Activated CD8-positive, alpha-beta memory T cell treated with anti-CD3 and anti-CD28 coated beads, Interleukin-2, amount 50 U/mL, for 1 hour (primary cell): ENCODE results near the gene LIPM.

Source experiments
- DNase-seq: peaks from one replicate; pipeline ENCODE4 v3.0.0-alpha.2; 2020; ENCODE audit errors: extremely low read depth

Gene LIPM

GRCh38 chr10:88802523-88803285, at the start of gene LIPM:
Gene LIPM (plus strand): TSS chr10:88802730. CDS start chr10:88802897, 167 bp downstream.
- DNase-seq, result no peak

DNA sequence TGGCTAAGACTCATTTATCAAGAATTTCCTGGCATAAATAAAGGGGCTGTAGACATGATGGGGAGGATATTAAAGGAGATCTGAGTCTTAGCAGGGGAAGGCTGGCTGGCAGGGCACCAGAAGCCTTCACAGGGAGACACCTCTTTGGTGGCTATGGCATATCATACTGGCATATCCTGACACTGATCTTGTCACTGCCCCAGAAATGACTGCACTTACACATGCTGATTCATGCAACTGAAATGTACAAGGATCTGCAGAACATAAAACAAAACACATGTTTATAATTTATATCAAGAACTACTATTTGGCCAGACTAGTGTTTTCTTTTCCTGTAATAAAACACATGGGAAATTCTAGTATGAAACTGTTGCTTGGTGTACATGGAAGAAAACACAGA, 48.2 kb upstream of the LIPM start:
- DNase-seq, result no peak

- no peak for DNase-seq
Measured at GRCh38 chr10:88755753-88756152, 46.8 kb upstream of the LIPM start.

DNA sequence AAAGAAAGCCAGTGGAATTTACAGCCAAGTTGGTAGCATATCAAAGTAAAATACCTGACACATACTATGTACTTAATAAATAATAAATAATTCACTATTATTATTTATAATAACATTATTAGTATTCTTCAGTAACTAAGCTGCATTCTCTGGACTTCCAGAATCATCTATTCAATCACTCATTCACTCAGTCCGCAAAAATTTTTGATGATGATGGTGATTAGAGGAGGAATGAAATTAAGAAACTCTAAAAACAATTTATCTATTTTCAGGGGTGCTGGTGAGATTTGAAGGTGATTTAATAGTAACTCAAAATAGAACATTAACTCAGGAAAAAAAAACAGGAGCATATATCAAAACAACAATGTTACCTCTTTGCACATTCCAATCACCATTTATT, 45.9 kb upstream of the LIPM start:
- no peak for DNase-seq

DNA sequence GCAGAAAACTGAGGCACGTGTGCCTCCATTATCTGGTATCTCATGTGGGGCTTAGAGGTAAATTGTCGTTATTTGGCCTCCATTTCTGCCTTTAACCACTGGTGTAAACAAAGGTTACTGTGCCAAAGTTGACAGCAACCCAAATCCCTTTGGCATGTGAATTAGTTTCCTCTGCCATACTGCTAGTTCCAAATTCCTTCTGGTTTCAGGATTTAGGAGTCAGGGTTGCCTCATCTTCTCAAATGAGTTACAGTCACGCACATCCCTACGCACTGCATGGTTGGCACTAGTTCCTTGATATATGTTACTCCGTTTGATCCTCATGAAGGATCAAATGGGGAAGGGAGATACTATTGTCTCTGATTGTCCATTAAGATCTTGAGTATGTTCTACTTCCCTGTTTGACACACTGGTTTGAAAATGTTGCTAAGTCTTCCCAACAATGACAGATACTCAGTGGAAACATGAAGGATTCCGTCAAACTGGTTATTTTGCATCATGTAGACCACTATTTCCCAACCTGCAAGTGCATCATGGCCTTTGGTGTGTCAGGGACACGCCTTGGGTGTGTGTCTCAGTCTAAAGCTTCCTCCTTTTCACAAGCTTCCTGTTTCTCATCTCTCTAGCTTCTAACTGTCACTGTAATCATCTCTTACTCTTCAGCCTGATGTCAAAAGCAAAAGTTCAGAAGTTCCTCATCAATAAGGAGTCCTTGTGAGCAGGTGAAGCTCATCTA, 43.0 kb upstream of the LIPM start, which contains the start of gene LIPN:
LIPN (plus strand) TSS at position 655 of the 736 bp plus-strand sequence. CDS start 1,386 bp downstream, outside the sequence.
- no peak for DNase-seq

- no peak for DNase-seq
Measured at GRCh38 chr10:88762906-88763305, 39.6 kb upstream of the LIPM start.

- no peak for DNase-seq
Measured at GRCh38 chr10:88763441-88763840, 39.1 kb upstream of the LIPM start.

DNA sequence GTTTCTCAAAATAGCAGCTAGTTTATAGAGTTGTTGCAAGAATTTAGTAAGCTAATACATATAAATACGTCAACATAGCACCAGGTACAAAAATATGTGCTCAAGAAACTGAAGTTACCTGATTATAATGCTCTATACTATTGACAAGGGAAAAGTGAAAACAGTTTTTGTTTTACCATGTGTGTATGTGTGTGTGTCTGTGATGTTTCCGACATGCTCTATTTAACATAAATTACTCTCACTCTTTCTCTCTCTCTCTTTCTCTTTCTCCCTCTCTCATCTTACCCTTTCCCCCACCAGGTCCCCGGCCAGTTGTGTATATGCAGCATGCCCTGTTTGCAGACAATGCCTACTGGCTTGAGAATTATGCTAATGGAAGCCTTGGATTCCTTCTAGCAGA, 38.4 kb upstream of the LIPM start:
- no peak for DNase-seq

DNA sequence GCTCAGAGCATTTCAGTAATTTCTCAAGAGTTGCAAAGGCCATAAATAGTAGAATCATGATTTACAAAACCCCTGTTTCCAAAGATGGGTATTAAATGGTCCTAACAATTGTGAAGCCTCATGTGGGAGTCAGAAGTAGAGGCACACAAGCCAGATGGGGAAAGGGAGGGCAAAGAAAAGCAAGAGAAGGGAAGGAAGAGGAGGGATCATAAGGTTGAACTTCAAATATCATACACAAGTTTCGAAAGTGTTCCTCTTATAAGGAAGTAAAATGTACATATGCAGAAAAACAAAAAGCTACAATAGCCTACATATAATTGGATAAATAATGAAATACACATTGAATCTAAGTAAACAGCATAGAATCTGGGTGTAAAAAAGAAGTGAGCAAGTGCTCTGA, 36.7 kb upstream of the LIPM start:
- DNase-seq, result no peak

DNA sequence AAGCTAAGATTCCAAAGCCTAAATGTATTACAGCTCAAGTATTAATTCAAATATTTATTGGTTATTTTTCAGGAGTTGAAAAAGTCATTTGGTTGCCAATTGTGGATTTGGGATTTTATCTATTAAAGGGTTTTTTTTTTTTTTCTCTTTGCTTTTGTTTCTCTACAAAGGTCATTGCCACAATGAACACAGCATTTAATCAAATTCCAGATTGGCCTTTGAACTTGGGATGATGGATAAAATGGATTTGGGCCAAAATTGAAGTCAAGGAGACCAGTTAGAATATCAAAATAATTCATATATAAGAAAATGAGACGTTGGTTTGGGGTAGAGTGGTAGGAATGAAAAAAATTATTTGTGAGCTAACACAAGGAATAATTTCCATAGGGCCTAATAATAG, 33.1 kb upstream of the LIPM start:
- DNase-seq, result no peak

- DNase-seq, result no peak
Measured at GRCh38 chr10:88781206-88781605, 21.3 kb upstream of the LIPM start.

DNA sequence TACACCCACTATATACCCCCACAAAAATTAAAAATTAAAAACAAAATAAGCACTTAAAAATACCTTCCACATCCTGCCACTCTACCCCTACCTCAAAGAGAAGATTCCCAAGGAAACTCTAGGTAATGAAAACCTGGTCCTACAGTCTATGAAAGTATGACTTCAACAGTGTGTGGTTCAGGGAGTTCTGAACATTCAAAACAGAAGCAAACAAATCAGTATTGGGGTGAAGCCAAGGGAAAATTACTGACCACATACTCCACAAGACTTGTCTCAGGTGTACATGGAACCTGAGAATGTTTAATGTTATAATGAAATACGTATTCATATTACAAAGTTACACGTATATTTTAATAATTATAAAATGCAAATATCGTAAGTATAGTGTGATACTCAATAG, 20.3 kb upstream of the LIPM start:
- no peak for DNase-seq

- DNase-seq, result no peak
Measured at GRCh38 chr10:88783724-88784123, 18.8 kb upstream of the LIPM start.

- DNase-seq, result no peak
Measured at GRCh38 chr10:88786032-88786770, 16.3 kb upstream of the LIPM start.

DNA sequence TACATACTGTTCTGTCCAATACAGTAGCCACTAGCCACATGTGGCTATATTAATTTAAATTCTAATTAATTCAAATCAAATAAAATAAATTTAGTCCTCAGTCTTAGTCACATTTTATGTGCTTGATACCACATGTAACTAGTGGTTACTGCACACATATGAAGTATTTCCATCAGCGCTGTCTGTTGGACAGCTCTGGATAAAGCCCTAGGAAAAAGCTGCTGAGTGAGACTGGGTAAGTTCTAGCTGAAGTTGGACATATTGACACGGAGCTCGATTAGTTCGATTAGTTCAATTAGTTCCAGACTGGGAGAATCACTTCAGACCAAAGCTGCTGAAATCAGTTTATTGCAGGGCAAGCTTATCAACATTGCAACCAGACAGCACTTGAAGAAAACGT, 15.1 kb upstream of the LIPM start:
- no peak for DNase-seq

GRCh38 chr10:88788924-88789323, 13.6 kb upstream of the LIPM start:
- DNase-seq, result no peak

- DNase-seq, result no peak
Measured at GRCh38 chr10:88791924-88792323, 10.6 kb upstream of the LIPM start.

DNA sequence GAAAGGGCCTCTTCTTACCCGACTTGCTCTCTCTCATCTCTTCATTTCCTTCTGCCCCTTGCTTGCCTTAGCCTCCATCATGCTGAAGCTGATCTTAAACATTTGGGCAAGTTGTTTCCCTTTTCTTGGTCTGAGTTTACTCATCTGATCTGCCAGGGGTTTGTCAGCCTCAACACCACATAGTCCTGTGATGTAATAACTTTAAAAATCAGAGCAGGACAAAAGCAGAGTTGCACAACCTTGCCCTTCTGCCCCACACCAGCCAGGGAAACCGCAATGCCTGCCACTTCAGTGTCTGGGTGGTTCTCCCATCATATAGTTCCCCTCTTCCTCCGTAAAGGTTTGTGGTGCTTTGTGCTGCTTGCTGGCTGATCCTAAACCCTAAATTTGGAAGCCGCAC, 9.9 kb upstream of the LIPM start:
- DNase-seq, result no peak

DNA sequence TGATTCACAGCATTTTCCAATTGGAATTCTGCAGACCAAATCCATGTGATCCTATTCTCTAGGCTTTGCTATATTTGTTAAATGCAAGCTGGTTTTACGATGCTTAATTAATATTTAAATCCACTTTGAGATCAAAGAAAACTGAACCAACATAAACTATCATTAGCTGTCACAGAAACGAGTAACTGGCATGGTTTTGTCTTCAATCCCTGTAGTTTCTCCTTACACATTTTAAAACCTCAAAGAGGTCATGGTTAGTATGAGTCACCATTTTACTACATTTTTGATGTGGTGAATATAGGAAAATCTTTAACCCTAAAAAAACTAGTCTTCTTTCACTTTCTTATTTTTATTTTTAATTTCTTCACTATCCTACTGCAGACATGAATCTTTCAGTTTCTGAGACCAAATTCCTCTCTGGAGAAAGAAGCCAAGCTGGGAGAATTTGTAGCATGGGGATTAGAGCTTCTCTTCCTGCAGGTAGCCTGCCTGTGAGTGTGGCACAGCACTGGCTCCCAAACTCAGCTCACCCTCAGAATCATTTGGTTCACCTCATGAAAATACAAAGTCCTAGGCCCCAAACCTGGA, 8.7 kb upstream of the LIPM start:
- no peak for DNase-seq

DNA sequence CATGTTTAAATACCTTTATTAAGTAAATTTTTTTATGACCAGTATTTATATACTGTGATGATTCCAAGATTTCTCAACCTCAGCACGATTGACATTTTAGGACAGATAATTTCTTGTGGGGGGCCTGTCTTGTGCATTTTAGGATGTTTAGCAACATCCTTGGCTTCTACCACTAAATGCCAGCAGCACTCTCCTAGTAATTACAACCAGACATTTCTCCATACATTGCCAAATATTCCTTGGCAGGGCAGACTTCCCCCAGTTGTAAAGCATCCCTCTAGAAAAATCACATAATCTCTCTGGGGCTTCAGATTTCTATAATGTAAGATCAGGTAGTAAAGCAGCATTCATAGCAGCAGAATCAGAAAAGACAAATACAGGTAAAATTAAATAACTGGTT, 7.8 kb upstream of the LIPM start:
- no peak for DNase-seq

DNA sequence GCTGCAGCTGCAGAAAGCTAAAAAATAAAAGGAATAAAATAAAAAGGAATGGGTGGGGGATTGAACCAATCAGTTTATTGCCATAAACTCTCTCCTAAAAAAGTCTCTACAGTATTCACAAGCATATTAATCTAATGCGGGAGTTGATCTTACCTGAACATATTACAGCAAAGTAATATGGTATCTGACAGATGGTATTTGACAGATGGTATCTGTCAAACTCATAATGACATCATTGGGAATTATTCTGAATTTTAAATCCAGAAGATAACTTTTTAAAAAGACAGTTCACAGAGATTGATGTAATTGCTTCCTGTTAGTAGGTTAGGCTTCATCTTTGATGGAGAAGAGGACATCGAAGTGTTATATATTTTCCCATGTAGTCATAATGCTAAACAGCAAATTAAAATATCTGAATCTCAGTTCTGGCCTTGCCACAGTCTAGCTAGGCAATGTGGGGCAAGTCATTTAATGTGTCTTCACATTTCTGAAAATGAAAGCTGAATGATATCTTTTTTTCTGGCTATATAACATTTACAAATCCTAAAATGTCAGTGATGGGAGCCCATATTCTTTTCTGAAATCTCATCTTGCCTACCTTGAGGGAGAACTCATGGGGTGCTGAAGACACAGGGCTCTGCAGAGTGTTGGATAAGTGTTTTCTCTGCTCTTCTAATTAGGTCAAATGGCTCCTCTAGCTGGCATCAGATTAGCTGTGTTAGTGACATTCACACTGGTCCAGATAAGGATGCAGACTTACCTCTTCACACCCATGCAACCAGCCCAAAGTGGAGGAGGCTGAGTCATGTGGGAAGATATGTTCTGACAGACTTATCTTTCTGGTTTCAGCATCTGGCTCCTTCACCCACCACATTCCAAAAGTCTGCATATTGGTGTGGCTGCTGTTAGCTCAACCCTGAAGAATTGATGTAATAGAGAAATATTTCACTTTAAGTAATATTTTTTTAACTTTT, 2.1 kb upstream of the LIPM start:
- DNase-seq, result no peak
